Glutamatergic neuron (in vitro differentiated cells): Measurements from ENCODE around the gene MAMDC2. TPM values are rescaled to one million over a fixed set of nuclear protein-coding genes. Genes with fewer than 3 reads are reported as not detected.

ENCODE experiments used
- DNase-seq: peaks from one replicate; pipeline ENCODE4 v3.0.0; 2022
- H3K27ac Mint-ChIP-seq: one replicate; pipeline ENCODE4 v1.8.0; 2020; ENCODE audit warnings: mild to moderate bottlenecking, mixed read lengths, inconsistent platforms; ENCODE audit not compliant: unreplicated experiment
- H3K27me3 Mint-ChIP-seq: one replicate; pipeline ENCODE4 v1.8.0; 2020; ENCODE audit warnings: mild to moderate bottlenecking, moderate library complexity, mixed read lengths, inconsistent platforms; ENCODE audit not compliant: unreplicated experiment
- H3K36me3 Mint-ChIP-seq: one replicate; pipeline ENCODE4 v1.8.0; 2020; ENCODE audit warnings: mild to moderate bottlenecking, mixed read lengths, inconsistent platforms; ENCODE audit not compliant: unreplicated experiment
- H3K4me1 Mint-ChIP-seq: one replicate; pipeline ENCODE4 v1.8.0; 2020; ENCODE audit warnings: mild to moderate bottlenecking, low read depth, mixed read lengths, inconsistent platforms; ENCODE audit not compliant: unreplicated experiment
- H3K4me3 Mint-ChIP-seq: one replicate; pipeline ENCODE4 v1.8.0; 2020; ENCODE audit warnings: mild to moderate bottlenecking, mixed read lengths, inconsistent platforms; ENCODE audit not compliant: unreplicated experiment
- H3K9me3 Mint-ChIP-seq: one replicate; pipeline ENCODE4 v1.8.0; 2020; ENCODE audit warnings: mild to moderate bottlenecking, moderate library complexity, mixed read lengths, inconsistent platforms; ENCODE audit not compliant: unreplicated experiment
- total RNA-seq: library from RNA; stranded (reverse); fragmentation: NEBNext Ultra II Directional; extraction: Animal tissue kit (Norgen Biotek cat#: 25700); gene quantifications from one replicate; pipeline ENCODE4 v1.2.1, GENCODE V29; 2021; ENCODE audit not compliant: unreplicated experiment
- TF ChIP-seq, protein P1 (sequence below): fragments of 200-600 bp; sonication (generic); IDR thresholded peaks from one replicate; pipeline ENCODE4 v1.5.0; 2021; ENCODE audit not compliant: partially characterized antibody, unreplicated experiment

The MAMDC2 gene
- total RNA-seq, 1 donor from 2014 or later, result 0.22 TPM

DNA sequence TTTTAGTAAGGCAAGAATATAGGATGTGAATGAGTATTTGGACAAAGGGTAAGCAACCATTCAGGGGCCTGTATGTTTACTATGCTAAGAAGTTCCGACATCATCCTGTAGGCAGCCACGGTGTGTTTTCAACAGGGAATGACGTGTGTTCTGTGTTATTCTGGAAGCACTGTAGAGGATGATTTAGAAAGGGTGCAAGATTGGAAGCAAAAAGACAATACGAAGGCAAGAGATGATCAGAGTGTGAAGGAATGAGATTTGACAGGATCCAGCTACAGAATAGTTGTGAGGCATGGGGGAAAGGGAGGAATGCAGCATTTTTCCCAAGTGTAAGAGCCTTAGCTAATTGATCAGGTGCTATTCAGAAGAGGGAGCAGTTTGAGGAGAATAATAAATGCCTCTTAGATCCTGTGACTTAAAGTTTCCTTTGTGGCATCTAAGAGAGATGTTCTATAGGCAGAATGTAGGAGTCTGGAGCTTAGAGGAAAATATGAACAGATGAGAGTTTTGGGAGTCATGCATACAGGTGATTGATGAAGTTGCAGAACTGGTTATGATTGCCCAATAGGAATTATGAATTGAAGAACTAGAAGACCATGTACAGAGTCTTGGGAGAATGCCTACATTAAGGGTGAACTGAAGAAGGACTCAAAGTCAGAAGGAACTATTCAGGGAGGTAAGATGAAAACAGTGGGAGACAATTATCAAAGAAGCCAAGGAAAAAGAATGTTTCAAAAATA, 217.7 kb downstream of the MAMDC2 start:
- H3K27ac Mint-ChIP-seq, result no peak overlapping the region

DNA sequence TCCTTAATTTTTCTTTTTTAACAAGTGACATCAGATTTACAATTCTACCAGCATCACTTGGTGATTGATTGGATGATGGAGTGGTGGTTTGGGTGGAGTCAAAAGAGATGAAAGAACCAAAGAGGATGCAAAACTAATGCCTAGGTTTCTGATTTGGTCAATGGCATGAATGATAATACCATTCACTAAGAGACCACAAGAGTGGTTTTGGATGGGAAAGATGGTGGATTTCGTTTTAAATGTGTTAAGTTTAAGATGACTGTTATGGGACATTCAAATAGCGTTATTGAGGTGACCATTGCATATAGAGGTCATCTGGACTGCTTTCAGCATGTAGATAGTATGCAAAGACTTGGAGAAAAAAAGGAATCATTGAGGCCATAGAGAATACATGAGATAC, 218.7 kb downstream of the MAMDC2 start:
- TF ChIP-seq, protein P1, sequence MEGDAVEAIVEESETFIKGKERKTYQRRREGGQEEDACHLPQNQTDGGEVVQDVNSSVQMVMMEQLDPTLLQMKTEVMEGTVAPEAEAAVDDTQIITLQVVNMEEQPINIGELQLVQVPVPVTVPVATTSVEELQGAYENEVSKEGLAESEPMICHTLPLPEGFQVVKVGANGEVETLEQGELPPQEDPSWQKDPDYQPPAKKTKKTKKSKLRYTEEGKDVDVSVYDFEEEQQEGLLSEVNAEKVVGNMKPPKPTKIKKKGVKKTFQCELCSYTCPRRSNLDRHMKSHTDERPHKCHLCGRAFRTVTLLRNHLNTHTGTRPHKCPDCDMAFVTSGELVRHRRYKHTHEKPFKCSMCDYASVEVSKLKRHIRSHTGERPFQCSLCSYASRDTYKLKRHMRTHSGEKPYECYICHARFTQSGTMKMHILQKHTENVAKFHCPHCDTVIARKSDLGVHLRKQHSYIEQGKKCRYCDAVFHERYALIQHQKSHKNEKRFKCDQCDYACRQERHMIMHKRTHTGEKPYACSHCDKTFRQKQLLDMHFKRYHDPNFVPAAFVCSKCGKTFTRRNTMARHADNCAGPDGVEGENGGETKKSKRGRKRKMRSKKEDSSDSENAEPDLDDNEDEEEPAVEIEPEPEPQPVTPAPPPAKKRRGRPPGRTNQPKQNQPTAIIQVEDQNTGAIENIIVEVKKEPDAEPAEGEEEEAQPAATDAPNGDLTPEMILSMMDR, result no peak
- H3K4me1 Mint-ChIP-seq, result peaks cover 9% of the 10 kb centered on the region
- peaks cover 7% of the 10 kb centered on the region for H3K27me3 Mint-ChIP-seq
- H3K27ac Mint-ChIP-seq, result no peak overlapping the region
- H3K36me3 Mint-ChIP-seq, result peaks cover 4% of the 10 kb centered on the region
- no peak for DNase-seq
- H3K4me3 Mint-ChIP-seq, result no peak overlapping the region
- H3K9me3 Mint-ChIP-seq, result peaks cover 6% of the 10 kb centered on the region

More for the DNA sequence above, 217.7 kb downstream of the MAMDC2 start:
- TF ChIP-seq, protein P1, result no peak
- Mint-ChIP-seq H3K36me3 (peaks cover 4% of the 10 kb centered on the region), H3K4me3 (peak overlapping the region; percentile 4), H3K27me3 (peaks cover 9% of the 10 kb centered on the region), H3K4me1 (peaks cover 10% of the 10 kb centered on the region), H3K9me3 (peaks cover 6% of the 10 kb centered on the region)
- DNase-seq, result no peak

DNA sequence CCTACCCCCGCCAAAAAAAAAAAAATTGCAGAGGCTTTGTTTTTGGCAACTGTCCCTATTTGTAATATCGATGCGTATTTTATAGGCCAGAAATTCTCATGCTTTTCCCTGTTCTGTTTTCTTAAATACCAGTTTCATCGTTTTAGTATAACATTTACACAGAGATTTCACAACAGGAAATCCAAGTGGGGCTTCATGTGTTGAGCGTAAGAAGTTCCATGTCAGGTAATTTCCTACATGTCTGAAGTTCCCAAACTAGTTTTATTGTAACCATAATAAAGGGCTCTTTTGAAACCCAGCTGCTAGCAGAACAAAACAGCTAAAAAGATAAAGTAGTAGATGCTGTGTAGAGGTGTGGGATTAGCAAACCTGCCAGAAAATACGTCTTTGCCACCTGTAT, 219.3 kb downstream of the MAMDC2 start:
- DNase-seq, result no peak
- Mint-ChIP-seq H3K27ac (no peak overlapping the region), H3K4me3 (no peak overlapping the region), H3K27me3 (peaks cover 6% of the 10 kb centered on the region), H3K9me3 (peaks cover 6% of the 10 kb centered on the region), H3K36me3 (peaks cover 4% of the 10 kb centered on the region), H3K4me1 (peaks cover 6% of the 10 kb centered on the region)
- TF ChIP-seq, protein P1, result no peak

DNA sequence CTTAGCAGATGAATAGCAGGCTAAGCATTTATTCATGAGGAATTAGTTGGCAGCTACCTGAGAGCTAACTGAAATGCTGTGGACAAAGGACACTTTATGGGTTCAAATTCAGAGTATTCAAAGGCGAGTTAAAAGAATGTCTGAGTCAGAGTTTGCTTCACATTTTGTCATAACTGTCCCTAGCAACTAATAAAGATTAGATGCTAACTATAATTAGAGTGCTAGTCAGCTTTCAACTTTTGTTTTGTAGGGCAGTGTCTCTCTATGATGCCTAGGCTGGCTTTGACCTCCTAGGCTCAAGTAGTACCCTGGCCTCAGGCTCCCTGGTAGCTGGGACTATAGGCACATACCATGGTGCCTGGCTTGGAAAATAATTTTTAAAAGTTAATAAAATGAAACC, 219.8 kb downstream of the MAMDC2 start:
- H3K4me1 Mint-ChIP-seq, result peaks cover 2% of the 10 kb centered on the region
- peaks cover 2% of the 10 kb centered on the region for H3K27me3 Mint-ChIP-seq
- DNase-seq, result no peak
- TF ChIP-seq, protein P1, result no peak
- peaks cover 2% of the 10 kb centered on the region for H3K9me3 Mint-ChIP-seq
- no peak overlapping the region for H3K4me3 Mint-ChIP-seq
- H3K27ac Mint-ChIP-seq, result no peak overlapping the region
- H3K36me3 Mint-ChIP-seq, result peaks cover 4% of the 10 kb centered on the region

Other genes with a start within 250 kb of the MAMDC2 start
- not detected for gene CFAP95, start 223.0 kb upstream of the MAMDC2 start, total RNA-seq
- gene SMC5, start 215.1 kb downstream of the MAMDC2 start, total RNA-seq, result 16.5 TPM